Fibroblast of pulmonary artery (primary cell): Measurements from ENCODE around the gene ANKRD42.
A peak's percentile ranks its signal among the peaks of the same experiment; 100 is the strongest.
"Not testable (repeated sequence)": the region's sequence is repeated elsewhere in the genome, so short reads cannot be mapped to it uniquely, and the experiment has no call there.

Experiments used
- DNase-seq: peaks from one replicate; pipeline ENCODE4 v3.0.0-alpha.2; 2010; ENCODE audit warnings: low read depth
- H3K4me3 ChIP-seq: replicated peaks from 2 replicates; pipeline ENCODE4 v1.5.1; 2011; ENCODE audit warnings: low read depth, mild to moderate bottlenecking, control low read depth, low read length, moderate library complexity
- TF ChIP-seq, protein P1 (sequence below): IDR thresholded peaks from 2 replicates; pipeline ENCODE4 v1.5.1; 2011; ENCODE audit warnings: mild to moderate bottlenecking, control low read depth, low read length, inconsistent platforms; ENCODE audit errors: missing control alignments

The ANKRD42 gene

DNA sequence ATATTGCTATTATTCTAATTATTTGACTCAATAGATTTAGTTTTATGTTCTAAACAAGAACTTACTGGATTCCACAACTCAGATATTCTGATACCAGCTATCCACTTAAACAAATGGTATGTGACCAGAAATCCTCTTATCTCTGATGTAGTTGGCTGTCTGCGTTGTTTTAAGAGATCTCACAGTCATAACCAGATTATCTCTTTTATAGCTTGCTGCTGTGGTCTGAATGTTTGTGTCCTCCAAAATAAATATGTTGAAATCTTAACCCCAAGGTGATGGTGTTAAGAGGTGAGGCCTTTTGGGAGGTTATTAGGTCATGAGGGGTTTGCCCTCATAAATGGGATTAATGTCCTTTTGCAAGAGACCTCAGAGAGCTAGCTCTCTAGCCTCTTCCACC is 12.7 kb downstream of the ANKRD42 start:
- H3K4me3 ChIP-seq, result no peak overlapping the region
- DNase-seq, result no peak
- TF ChIP-seq, protein P1, sequence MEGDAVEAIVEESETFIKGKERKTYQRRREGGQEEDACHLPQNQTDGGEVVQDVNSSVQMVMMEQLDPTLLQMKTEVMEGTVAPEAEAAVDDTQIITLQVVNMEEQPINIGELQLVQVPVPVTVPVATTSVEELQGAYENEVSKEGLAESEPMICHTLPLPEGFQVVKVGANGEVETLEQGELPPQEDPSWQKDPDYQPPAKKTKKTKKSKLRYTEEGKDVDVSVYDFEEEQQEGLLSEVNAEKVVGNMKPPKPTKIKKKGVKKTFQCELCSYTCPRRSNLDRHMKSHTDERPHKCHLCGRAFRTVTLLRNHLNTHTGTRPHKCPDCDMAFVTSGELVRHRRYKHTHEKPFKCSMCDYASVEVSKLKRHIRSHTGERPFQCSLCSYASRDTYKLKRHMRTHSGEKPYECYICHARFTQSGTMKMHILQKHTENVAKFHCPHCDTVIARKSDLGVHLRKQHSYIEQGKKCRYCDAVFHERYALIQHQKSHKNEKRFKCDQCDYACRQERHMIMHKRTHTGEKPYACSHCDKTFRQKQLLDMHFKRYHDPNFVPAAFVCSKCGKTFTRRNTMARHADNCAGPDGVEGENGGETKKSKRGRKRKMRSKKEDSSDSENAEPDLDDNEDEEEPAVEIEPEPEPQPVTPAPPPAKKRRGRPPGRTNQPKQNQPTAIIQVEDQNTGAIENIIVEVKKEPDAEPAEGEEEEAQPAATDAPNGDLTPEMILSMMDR, result no peak

DNA sequence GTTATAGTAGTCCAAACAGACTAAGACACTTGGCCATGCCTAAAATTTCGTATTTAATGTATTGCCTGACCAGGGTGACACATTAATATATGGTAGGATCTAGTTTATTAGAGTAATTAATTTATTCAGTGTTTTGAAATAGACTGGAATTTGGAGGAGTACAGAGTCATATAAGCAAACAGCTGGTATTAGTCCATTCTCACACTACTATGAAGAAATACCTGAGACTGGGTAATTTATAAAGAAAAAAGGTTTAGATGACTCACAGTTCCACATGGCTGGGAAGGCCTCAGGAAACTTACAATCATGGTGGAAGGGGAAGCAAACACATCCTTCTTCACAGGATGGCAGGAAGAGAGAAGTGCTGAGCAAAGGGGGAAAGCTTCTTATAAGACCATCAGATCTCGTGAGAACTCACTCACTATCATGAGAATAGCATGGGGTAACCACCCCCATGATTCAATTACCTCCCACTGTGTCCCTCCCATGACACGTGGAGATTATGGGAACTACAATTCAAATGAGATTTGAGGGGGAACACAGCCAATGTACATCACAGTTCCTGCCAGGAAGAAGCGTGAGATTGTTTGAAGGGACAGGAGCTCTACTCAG is 13.4 kb downstream of the ANKRD42 start:
- peak; percentile 9 for DNase-seq
- not testable (repeated sequence) for H3K4me3 ChIP-seq

DNA sequence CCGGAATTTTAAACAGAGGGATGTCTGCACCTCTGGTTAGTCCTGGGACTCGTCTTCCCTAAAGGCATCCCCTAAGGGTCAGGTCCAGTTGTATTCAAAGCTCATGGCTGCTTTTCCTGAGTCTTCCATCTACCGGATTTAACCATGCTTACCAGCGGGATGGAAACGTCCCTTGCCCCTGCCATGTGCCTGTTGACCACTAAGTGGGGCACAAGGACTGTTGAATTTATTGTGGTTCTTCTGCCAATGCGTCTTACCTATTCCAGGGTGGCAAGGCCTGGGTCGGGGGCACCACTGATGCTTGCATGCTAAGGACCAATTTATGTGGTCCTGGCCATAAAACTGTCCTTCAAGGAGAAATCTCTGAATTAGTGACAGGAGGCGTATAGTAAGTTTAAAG is 25.6 kb downstream of the ANKRD42 start:
- DNase-seq, result no peak
- H3K4me3 ChIP-seq, result no peak overlapping the region
- TF ChIP-seq, protein P1, result peak; percentile 7

DNA sequence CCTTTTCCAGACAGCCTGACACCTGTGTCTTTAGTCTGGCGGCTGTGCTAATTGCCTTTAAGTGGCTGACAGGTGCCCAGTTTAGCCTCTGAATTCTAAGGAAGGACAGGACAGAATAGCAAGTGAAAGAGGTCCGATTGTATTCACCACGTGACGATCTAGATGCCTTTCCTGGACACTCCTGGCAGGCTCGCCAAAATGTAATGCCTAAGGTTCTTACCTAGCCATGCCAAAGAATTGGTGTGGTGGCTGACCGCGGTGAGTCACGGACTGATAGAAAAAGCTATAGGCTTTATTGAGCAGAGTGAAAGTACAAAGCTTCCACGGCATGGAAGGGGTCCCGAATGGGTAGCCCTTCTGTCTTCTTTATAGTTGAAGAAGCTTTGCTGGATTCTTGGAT is 26.7 kb downstream of the ANKRD42 start:
- H3K4me3 ChIP-seq, result no peak overlapping the region
- no peak for DNase-seq
- TF ChIP-seq, protein P1, result no peak

DNA sequence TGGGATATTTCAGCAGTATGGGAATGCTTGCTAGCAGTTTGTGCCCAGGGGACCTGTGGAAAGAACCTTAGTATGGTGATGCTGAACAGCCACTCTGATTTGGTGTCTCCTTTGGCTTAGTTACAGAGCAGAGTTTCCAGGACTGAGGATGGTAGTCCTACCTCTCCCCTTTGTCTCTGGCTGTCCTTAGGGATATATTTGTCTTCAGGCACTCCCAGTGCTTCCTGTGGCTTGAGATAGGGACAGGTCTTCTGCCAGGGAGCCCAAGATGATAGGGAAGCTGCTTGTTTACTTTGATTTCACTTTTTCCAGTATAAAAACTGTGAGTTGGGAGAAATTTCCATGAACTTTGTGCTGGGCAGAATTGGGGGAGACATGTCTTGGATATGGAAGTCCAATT is 28.2 kb downstream of the ANKRD42 start:
- no peak overlapping the region for H3K4me3 ChIP-seq
- no peak for DNase-seq
- TF ChIP-seq, protein P1, result no peak

DNA sequence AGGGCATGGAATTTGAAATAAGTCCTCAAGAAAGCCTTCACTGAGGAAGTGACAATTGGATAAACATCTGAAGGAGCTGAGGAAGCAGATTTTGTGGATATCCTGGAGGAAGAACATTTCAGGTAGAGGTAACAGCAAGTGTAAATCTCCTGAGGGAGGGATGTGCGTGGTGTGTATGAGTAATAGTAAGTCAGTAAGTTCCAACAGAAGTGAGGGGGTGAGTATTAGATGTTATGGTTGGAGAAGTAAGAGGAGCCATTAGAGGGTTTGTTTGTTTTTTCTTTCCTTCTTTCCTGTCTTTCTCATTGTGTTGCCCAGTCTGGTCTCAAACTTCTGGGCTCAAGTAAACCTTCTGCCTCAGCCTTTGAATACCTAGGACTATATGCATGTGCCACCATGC is 29.0 kb downstream of the ANKRD42 start:
- H3K4me3 ChIP-seq, result no peak overlapping the region
- DNase-seq, result no peak
- TF ChIP-seq, protein P1, result no peak

DNA sequence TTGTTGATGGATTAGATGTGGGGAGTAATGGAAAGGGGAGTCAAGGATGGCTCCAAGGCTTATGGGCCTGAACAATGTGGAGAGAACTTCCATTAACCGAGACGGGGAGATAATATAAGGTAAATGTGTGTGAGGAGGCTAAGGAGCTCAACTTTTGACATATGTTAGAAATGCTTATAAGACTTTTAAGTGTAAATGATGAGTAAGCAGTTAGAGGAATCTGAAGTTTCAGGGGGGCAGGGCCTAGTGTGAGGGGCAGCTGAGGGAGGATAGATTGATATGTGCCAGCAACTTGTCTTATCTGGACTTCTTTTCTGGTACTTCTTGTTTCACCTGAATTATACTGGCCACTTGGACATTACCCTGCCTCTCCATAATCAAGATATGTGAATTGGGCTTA is 29.9 kb downstream of the ANKRD42 start:
- no peak for DNase-seq
- H3K4me3 ChIP-seq, result no peak overlapping the region
- TF ChIP-seq, protein P1, result no peak
